PC-3 (cell line): ENCODE data around the gene SLC5A6. TPM values are rescaled to one million over a fixed set of nuclear protein-coding genes. Genes with fewer than 3 reads are reported as not detected.

ENCODE experiments used
- ATAC-seq: fragments of 200-7000 bp; cut with Tn5 transposase; 2 replicates; pipeline ENCODE4 v1.9.1; 2020; ENCODE audit warnings: mild to moderate bottlenecking, moderate library complexity
- BruUV-seq: library from RNA; stranded (reverse); fragments of 400-500 nt; replicated peaks from 2 replicates; lab custom pipeline; 2021; lab: Mats Ljungman, UMichigan
- CTCF ChIA-PET: fragments of 300-600 bp; sonication (Branson Sonifier 250); formaldehyde crosslinking; loops from one replicate; lab custom pipeline; 2022; ENCODE audit warnings: antibody characterized with exemption; lab: Charles Lee
- POLR2A ChIA-PET: fragments of 300-600 bp; sonication (Branson Sonifier 250); formaldehyde crosslinking; loops from one replicate; lab custom pipeline; 2022; ENCODE audit warnings: antibody characterized with exemption; ENCODE audit not compliant: unreplicated experiment; lab: Charles Lee
- DNase-seq: peaks from one replicate; pipeline ENCODE4 v3.0.0-alpha.2; 2015
- H2AFZ ChIP-seq: fragments of 300-600 bp; sonication (generic); 2 replicates; pipeline ENCODE4 v1.6.0; 2016; ENCODE audit warnings: antibody characterized with exemption, low read length
- H3F3A ChIP-seq: fragments of 300-600 bp; sonication (generic); one replicate; pipeline ENCODE4 v1.6.0; 2017; ENCODE audit warnings: antibody characterized with exemption, low read length, control low read depth, mild to moderate bottlenecking; ENCODE audit not compliant: unreplicated experiment
- H3K27ac ChIP-seq: fragments of 300-600 bp; sonication (generic); 2 replicates; pipeline ENCODE4 v1.5.1; 2016; ENCODE audit warnings: mild to moderate bottlenecking, low read length
- H3K27me3 ChIP-seq: fragments of 300-600 bp; sonication (generic); 2 replicates; pipeline ENCODE4 v1.6.1; 2016; ENCODE audit warnings: low read length, mixed read lengths
- H3K36me3 ChIP-seq: fragments of 300-600 bp; sonication (generic); 2 replicates; pipeline ENCODE4 v1.6.1; 2016; ENCODE audit warnings: low read depth, mixed run types, low read length, mixed read lengths
- H3K4me1 ChIP-seq: fragments of 300-600 bp; sonication (generic); 2 replicates; pipeline ENCODE4 v1.5.1; 2016; ENCODE audit warnings: low read length; ENCODE audit not compliant: insufficient read depth
- H3K4me2 ChIP-seq: fragments of 300-600 bp; sonication (generic); 2 replicates; pipeline ENCODE4 v1.6.0; 2016; ENCODE audit warnings: low read length
- H3K4me3 ChIP-seq: fragments of 300-600 bp; sonication (generic); 2 replicates; pipeline ENCODE4 v1.5.1; 2016; ENCODE audit warnings: mild to moderate bottlenecking, low read length, mixed read lengths
- H3K79me2 ChIP-seq: fragments of 300-600 bp; sonication (generic); 2 replicates; pipeline ENCODE4 v1.6.1; 2017; ENCODE audit warnings: low read length, mixed read lengths
- H3K9ac ChIP-seq: fragments of 300-600 bp; sonication (generic); 2 replicates; pipeline ENCODE4 v1.6.0; 2016; ENCODE audit warnings: mild to moderate bottlenecking, low read length
- H3K9me2 ChIP-seq: fragments of 300-600 bp; sonication (generic); replicated peaks from 2 replicates; pipeline ENCODE4 v1.6.1; 2016; ENCODE audit warnings: mixed run types, low read length, mixed read lengths
- H3K9me3 ChIP-seq: fragments of 300-600 bp; sonication (generic); 2 replicates; pipeline ENCODE4 v1.6.1; 2016; ENCODE audit warnings: low read length, mixed read lengths
- H4K20me1 ChIP-seq: fragments of 300-600 bp; sonication (generic); 2 replicates; pipeline ENCODE4 v1.6.1; 2016; ENCODE audit warnings: low read length, mixed read lengths
- CTCF ChIP-seq: fragments of 300-600 bp; sonication (generic); conservative IDR thresholded peaks from 2 replicates; pipeline ENCODE4 v1.5.1; 2017; ENCODE audit warnings: antibody characterized with exemption, low read depth, mild to moderate bottlenecking, low read length
- EZH2 ChIP-seq: fragments of 300-600 bp; sonication (generic); IDR thresholded peaks from one replicate; pipeline ENCODE4 v1.6.1; 2017; ENCODE audit warnings: antibody characterized with exemption, mild to moderate bottlenecking, low read length; ENCODE audit not compliant: unreplicated experiment
- EZH2phosphoT487 ChIP-seq: fragments of 300-600 bp; sonication (generic); IDR thresholded peaks from 2 replicates; pipeline ENCODE4 v1.6.1; 2018; ENCODE audit warnings: mild to moderate bottlenecking, antibody characterized with exemption, low read length, borderline replicate concordance
- intact Hi-C: fragments of 100-400 bp; cut with micrococcal nuclease; formaldehyde crosslinking; loops from 2 replicates; pipeline ENCODE4 v1.9.0; 2023
- total RNA-seq: library from RNA; depleted of rRNA; stranded (reverse); fragments of >200 nt; gene quantifications from 2 replicates; pipeline ENCODE4 v1.2.3, GENCODE V29; 2014

Gene SLC5A6
- total RNA-seq, 1 experiment from 2014 or later = 48.1 TPM

DNA sequence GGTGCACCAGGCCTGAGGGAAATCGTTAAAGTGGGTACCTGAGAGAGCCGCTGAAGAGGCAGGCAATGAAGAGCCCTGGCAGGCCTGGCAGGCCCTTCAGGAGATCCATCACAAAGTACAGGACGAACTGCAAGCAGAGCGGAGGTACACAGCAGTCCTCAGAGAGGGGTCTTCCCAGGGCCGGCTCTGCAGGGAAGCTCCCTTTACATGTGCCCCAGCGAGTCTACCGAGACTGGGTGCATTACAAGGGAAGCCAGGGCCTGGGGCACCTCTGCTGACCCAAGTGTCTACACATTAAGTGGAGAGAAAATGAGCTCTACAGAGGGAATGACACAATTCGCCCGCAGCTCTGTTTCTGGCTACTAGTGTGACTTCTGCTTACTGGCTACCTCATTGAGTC is 8.3 kb downstream of the SLC5A6 start:
- no peaks in the 10 kb centered on the region for H4K20me1 ChIP-seq
- H3K27me3 ChIP-seq = no peaks in the 10 kb centered on the region
- no peaks in the 10 kb centered on the region for H3K9me3 ChIP-seq
- intact Hi-C loops = no loop called here
- CTCF ChIA-PET = no interaction called here
- H3K4me1 ChIP-seq = no peaks in the 10 kb centered on the region
- ATAC-seq (no peak), DNase-seq (no peak)
- BruUV-seq = no TSS peak
- no peaks in the 10 kb centered on the region for H3K9me2 ChIP-seq
- no peak overlapping the region for H3K4me3 ChIP-seq
- POLR2A ChIA-PET = interaction anchor here (0.6 kb wide), 1 partner anchor 112 kb away, joined by 11 read pairs; no protein-coding TSS in a partner anchor
- H3K36me3 ChIP-seq = peaks cover 33% of the 10 kb centered on the region; the same call in 1 of the 2 replicates
- H2AFZ ChIP-seq = no peak overlapping the region
- H3F3A ChIP-seq = no peaks in the 10 kb centered on the region
- peaks cover 5% of the 10 kb centered on the region; the same call in 1 of the 2 replicates for H3K79me2 ChIP-seq
- no peak overlapping the region for H3K9ac ChIP-seq
- TF ChIP-seq CTCF = no peak
- no peak for TF ChIP-seq EZH2
- TF ChIP-seq EZH2phosphoT487 = no peak
- H3K27ac ChIP-seq = no peak overlapping the region
- no peak overlapping the region for H3K4me2 ChIP-seq

GRCh38 chr2:27202854-27203253 is 9.2 kb downstream of the SLC5A6 start:
- no peak for DNase-seq
- Histone ChIP-seq H3K9me2 (no peaks in the 10 kb centered on the region), H3K27me3 (no peaks in the 10 kb centered on the region), H3K4me2 (no peak overlapping the region), H3K9ac (no peak overlapping the region), H3K4me1 (no peaks in the 10 kb centered on the region), H3K36me3 (peaks cover 33% of the 10 kb centered on the region; the same call in 1 of the 2 replicates), H3K4me3 (no peak overlapping the region), H3K79me2 (no peaks in the 10 kb centered on the region), H3F3A (no peaks in the 10 kb centered on the region), H3K9me3 (no peaks in the 10 kb centered on the region), H3K27ac (no peak overlapping the region), H2AFZ (no peak overlapping the region), H4K20me1 (no peaks in the 10 kb centered on the region)
- ChIA-PET POLR2A (interaction anchor here (0.6 kb wide), 1 partner anchor 112 kb away, joined by 11 read pairs; no protein-coding TSS in a partner anchor), CTCF (no interaction called here)
- TF ChIP-seq EZH2phosphoT487 (no peak), EZH2 (no peak), CTCF (no peak)
- intact Hi-C loops = no loop called here
- ATAC-seq = no peak
- no TSS peak for BruUV-seq

GRCh38 chr2:27201675-27202074 is 10.4 kb downstream of the SLC5A6 start:
- H3K9me3 ChIP-seq = no peaks in the 10 kb centered on the region
- H3K4me3 ChIP-seq = no peak overlapping the region
- no peaks in the 10 kb centered on the region for H3K27me3 ChIP-seq
- H2AFZ ChIP-seq = no peak overlapping the region
- ATAC-seq = no peak
- no peak for DNase-seq
- intact Hi-C loops = no loop called here
- ChIA-PET CTCF (no interaction called here), POLR2A (no interaction called here)
- no peak overlapping the region for H3K9ac ChIP-seq
- H3K4me2 ChIP-seq = no peak overlapping the region
- peaks cover 26% of the 10 kb centered on the region; the same call in 1 of the 2 replicates for H3K36me3 ChIP-seq
- no peaks in the 10 kb centered on the region for H3K9me2 ChIP-seq
- no peaks in the 10 kb centered on the region for H3K79me2 ChIP-seq
- TF ChIP-seq EZH2phosphoT487 = no peak
- TF ChIP-seq EZH2 = no peak
- no peak for TF ChIP-seq CTCF
- no TSS peak for BruUV-seq
- H3K27ac ChIP-seq = no peak overlapping the region
- no peaks in the 10 kb centered on the region for H3K4me1 ChIP-seq
- H3F3A ChIP-seq = no peaks in the 10 kb centered on the region
- H4K20me1 ChIP-seq = no peaks in the 10 kb centered on the region
